Duodenal mucosa (tissue), 2 donors: ENCODE data around the gene EXOC6B.
"Not testable (repeated sequence)": the region's sequence is repeated elsewhere in the genome, so short reads cannot be mapped to it uniquely, and the experiment has no call there.

ENCODE experiments used
- H3K27ac ChIP-seq: one replicate; pipeline ENCODE4 v1.7.0; 2013; ENCODE audit warnings: low read depth, low read length
- H3K27me3 ChIP-seq, 2 donors: one replicate each; pipeline ENCODE4 v1.7.0; 2013; ENCODE audit warnings: low read length in 2 of 2, control low read depth in 1 of 2; ENCODE audit not compliant: insufficient read depth in 2 of 2, control insufficient read depth in 1 of 2
- H3K36me3 ChIP-seq, 2 donors: one replicate each; pipeline ENCODE4 v1.7.0; 2013; ENCODE audit warnings: low read length in 2 of 2, control low read depth in 1 of 2; ENCODE audit not compliant: insufficient read depth in 2 of 2, control insufficient read depth in 1 of 2
- H3K4me1 ChIP-seq, 2 donors: one replicate each; pipeline ENCODE4 v1.7.0; 2013; ENCODE audit warnings: low read length in 2 of 2, control low read depth in 1 of 2; ENCODE audit not compliant: insufficient read depth in 2 of 2, control insufficient read depth in 1 of 2
- H3K4me3 ChIP-seq, 2 donors: one replicate each; pipeline ENCODE4 v1.7.0; 2013; ENCODE audit warnings: low read length in 2 of 2, low read depth in 1 of 2
- H3K9ac ChIP-seq, 2 donors: one replicate each; pipeline ENCODE4 v1.7.0; 2013; ENCODE audit warnings: low read length in 2 of 2, low read depth in 1 of 2
- H3K9me3 ChIP-seq, 2 donors: one replicate each; pipeline ENCODE4 v1.7.0; 2013; ENCODE audit warnings: low read length in 2 of 2, control low read depth in 1 of 2; ENCODE audit not compliant: control insufficient read depth in 1 of 2

The EXOC6B gene

GRCh38 chr2:72674982-72675915 lies 150.6 kb downstream of the EXOC6B start:
- no peaks in the 10 kb centered on the region for H3K27me3 ChIP-seq
- no peak overlapping the region for H3K4me3 ChIP-seq
- H3K36me3 ChIP-seq: no peaks in the 10 kb centered on the region
- H3K9ac ChIP-seq: no peak overlapping the region
- peaks cover 12 to 16% of the 10 kb centered on the region in 2 donors for H3K4me1 ChIP-seq
- H3K27ac ChIP-seq: no peak overlapping the region
- H3K9me3 ChIP-seq: no peaks in the 10 kb centered on the region

- no peak overlapping the region for H3K9ac ChIP-seq
- no peak overlapping the region for H3K27ac ChIP-seq
- H3K4me1 ChIP-seq: peaks cover 12 to 16% of the 10 kb centered on the region in 2 donors
- no peaks in the 10 kb centered on the region for H3K27me3 ChIP-seq
- H3K9me3 ChIP-seq: no peaks in the 10 kb centered on the region
- no peak overlapping the region for H3K4me3 ChIP-seq
- H3K36me3 ChIP-seq: no peaks in the 10 kb centered on the region
Observed at GRCh38 chr2:72673279-72673678, 152.6 kb downstream of the EXOC6B start.

GRCh38 chr2:72669121-72669520 lies 156.7 kb downstream of the EXOC6B start:
- H3K4me3 ChIP-seq: no peak overlapping the region
- peaks cover 0 to 4% of the 10 kb centered on the region in 2 donors for H3K36me3 ChIP-seq
- peaks cover 2 to 4% of the 10 kb centered on the region in 2 donors for H3K4me1 ChIP-seq
- H3K27me3 ChIP-seq: no peaks in the 10 kb centered on the region
- peaks cover 0 to 11% of the 10 kb centered on the region in 2 donors for H3K9me3 ChIP-seq
- H3K27ac ChIP-seq: no peak overlapping the region
- H3K9ac ChIP-seq: no peak overlapping the region

DNA sequence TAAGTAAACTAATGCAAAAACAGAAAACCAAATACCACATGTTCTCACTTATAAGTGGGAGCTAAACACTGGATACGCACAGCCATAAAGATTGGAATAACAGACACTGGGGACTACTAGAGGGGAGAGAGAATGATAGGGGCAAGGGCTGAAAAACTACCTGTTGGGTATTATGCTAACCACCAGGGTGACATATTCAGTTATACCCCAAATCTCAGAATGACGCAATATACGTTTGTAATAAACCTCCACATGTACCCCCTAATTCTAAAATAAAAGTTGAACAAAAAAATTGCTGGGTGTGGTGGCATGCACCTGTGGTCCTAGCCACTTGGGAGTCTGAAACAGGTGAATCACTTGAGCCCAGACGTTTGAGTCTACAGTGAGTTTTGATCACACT lies 157.2 kb downstream of the EXOC6B start:
- H3K9ac ChIP-seq: no peak overlapping the region
- peaks cover 0 to 11% of the 10 kb centered on the region in 2 donors for H3K9me3 ChIP-seq

GRCh38 chr2:72665448-72665847 lies 160.4 kb downstream of the EXOC6B start:
- H3K27me3 ChIP-seq: no peaks in the 10 kb centered on the region
- peaks cover 0 to 11% of the 10 kb centered on the region in 2 donors for H3K9me3 ChIP-seq
- peaks cover 0 to 4% of the 10 kb centered on the region in 2 donors for H3K36me3 ChIP-seq
- H3K4me1 ChIP-seq: no peaks in the 10 kb centered on the region
- H3K27ac ChIP-seq: no peak overlapping the region
- H3K9ac ChIP-seq: no peak overlapping the region
- no peak overlapping the region for H3K4me3 ChIP-seq

More for the DNA sequence above, 157.2 kb downstream of the EXOC6B start:
- Histone ChIP-seq H3K27ac (no peak overlapping the region), H3K27me3 (no peaks in the 10 kb centered on the region), H3K4me3 (no peak overlapping the region), H3K36me3 (peaks cover 0 to 4% of the 10 kb centered on the region in 2 donors), H3K4me1 (peaks cover 0 to 4% of the 10 kb centered on the region in 2 donors)

GRCh38 chr2:72661985-72662384 lies 163.8 kb downstream of the EXOC6B start:
- Histone ChIP-seq H3K36me3 (peaks cover 0 to 4% of the 10 kb centered on the region in 2 donors), H3K9me3 (peaks cover 0 to 11% of the 10 kb centered on the region in 2 donors)

DNA sequence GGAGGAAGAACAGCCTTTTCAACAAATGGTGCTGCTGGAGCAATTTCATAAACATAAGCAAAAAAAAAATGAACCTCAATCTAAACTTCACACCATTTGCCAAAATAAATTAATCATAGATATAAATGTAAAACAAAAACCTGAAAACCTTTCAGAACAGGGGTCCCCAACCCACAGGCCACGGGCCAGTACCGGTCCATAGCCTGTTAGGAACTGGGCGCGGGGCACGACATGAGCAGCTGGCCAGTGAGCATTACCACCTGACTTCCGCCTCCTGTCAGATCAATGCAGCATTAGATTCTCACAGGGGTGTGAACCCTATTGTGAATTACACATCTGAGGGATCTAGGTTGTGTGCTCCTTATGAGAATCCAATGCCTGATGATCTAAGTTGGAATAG lies 176.0 kb downstream of the EXOC6B start:
- H3K9ac ChIP-seq: no peak overlapping the region
- H3K4me3 ChIP-seq: no peak overlapping the region
- peaks cover 0 to 4% of the 10 kb centered on the region in 2 donors for H3K4me1 ChIP-seq
- no peaks in the 10 kb centered on the region for H3K36me3 ChIP-seq
- H3K9me3 ChIP-seq: no peaks in the 10 kb centered on the region
- H3K27me3 ChIP-seq: no peaks in the 10 kb centered on the region
- no peak overlapping the region for H3K27ac ChIP-seq

More at GRCh38 chr2:72661985-72662384, 163.8 kb downstream of the EXOC6B start:
- Histone ChIP-seq H3K9ac (no peak overlapping the region), H3K4me1 (no peaks in the 10 kb centered on the region), H3K27ac (no peak overlapping the region), H3K27me3 (no peaks in the 10 kb centered on the region), H3K4me3 (no peak overlapping the region)

DNA sequence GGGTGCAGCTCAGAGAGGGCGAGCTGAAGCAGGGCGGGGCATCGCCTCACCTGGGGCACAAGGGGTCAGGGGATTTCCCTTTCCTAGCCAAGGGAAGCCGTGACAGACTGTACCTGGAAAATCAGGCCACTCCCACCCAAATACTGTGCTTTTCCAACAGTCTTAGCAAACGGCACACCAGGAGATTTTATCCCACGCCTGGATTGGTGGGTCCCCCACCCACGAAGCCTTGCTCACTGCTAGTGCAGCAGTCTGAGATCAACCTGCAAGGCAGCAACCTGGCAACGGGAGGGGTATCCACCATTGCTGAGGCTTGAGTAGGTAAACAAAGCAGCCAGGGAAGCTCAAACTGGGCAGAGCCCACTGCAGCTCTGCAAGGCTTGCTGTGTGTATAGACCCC lies 184.6 kb downstream of the EXOC6B start:
- not testable (repeated sequence) for H3K36me3 ChIP-seq, H3K4me1 ChIP-seq, H3K9me3 ChIP-seq, H3K27ac ChIP-seq, H3K9ac ChIP-seq, H3K27me3 ChIP-seq, H3K4me3 ChIP-seq

DNA sequence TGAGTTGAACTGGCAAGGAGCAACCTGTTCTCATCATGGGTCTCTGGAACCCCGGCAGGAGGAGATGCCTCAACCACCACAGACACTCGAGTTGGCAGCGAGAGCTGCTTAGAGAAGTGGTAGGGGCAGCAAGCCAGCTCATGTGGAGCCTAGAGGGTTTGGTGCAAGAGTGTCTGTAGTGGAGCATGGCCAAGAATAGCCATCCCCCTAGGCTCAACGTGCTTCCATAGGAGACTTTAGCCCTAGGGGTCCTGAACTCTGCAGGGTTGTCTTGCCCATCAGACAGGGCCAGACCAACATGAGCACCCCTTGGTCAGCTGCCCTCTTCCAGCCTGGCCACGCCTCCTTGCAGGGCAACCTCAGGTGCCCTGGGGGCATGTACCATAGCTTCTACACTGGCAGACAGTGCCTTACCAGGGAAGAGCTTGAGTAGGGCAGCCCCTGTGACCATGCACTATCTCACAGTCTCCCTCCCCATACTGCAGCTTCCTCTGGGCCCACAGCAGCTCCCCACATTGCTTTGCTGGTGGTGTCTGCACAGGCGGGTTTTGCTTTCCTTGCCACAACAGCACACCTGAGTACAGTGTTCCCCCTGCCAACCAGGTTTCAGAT lies 187.1 kb downstream of the EXOC6B start:
- Histone ChIP-seq H3K27me3 (no peaks in the 10 kb centered on the region), H3K27ac (no peak overlapping the region), H3K9ac (no peak overlapping the region)

GRCh38 chr2:72636210-72636609 lies 189.6 kb downstream of the EXOC6B start:
- no peaks in the 10 kb centered on the region for H3K4me1 ChIP-seq
- no peaks in the 10 kb centered on the region for H3K27me3 ChIP-seq
- H3K36me3 ChIP-seq: no peaks in the 10 kb centered on the region
- H3K27ac ChIP-seq: no peak overlapping the region
- H3K9me3 ChIP-seq: no peaks in the 10 kb centered on the region
- H3K9ac ChIP-seq: no peak overlapping the region
- H3K4me3 ChIP-seq: no peak overlapping the region

More for the DNA sequence above, 187.1 kb downstream of the EXOC6B start:
- Histone ChIP-seq H3K4me1 (no peaks in the 10 kb centered on the region), H3K9me3 (no peaks in the 10 kb centered on the region), H3K4me3 (no peak overlapping the region), H3K36me3 (no peaks in the 10 kb centered on the region)
